ENCODE measurements around the gene TGFBR3.
A peak's percentile ranks its signal among the peaks of the same experiment; 100 is the strongest.

Gene TGFBR3

GRCh38 chr1:91795591-91796389, 90.2 kb downstream of the TGFBR3 start:
- no peaks in the 10 kb centered on the region for H3K27me3 ChIP-seq (ENCODE audit: insufficient read depth, low read length)
- H3K27ac ChIP-seq (ENCODE audit: low read depth, low read length): no peak overlapping the region
- H3K4me2 ChIP-seq (ENCODE audit: low read length): no peak overlapping the region
- no peak overlapping the region for H3K18ac ChIP-seq (ENCODE audit: low read length)
- H4K91ac ChIP-seq (ENCODE audit: low read depth, low read length): no peak overlapping the region
- WGBS (ENCODE audit: extremely low coverage, insufficient coverage, insufficient read length): no CpG with 5 or more reads among the region's 7 CpGs
- no peak overlapping the region for H3K23ac ChIP-seq (ENCODE audit: low read length)
- H3K36me3 ChIP-seq (ENCODE audit: control insufficient read depth in 1 of 2, insufficient read depth in 2 of 2, low read length in 2 of 2): no peaks in the 10 kb centered on the region
- no peak overlapping the region for H2BK5ac ChIP-seq (ENCODE audit: low read depth, low read length, poor library complexity)
- peak; percentile 48 to 91 for DNase-seq
- H3K4me1 ChIP-seq (ENCODE audit: control insufficient read depth in 1 of 2, insufficient read depth in 2 of 2, low read length in 2 of 2): peaks cover 0 to 2% of the 10 kb centered on the region in 2 experiments
- no peak overlapping the region for H3K4ac ChIP-seq (ENCODE audit: low read depth, low read length)
- H2AFZ ChIP-seq (ENCODE audit: insufficient read depth, low read length, poor library complexity): no peak overlapping the region
- no peak overlapping the region for H2BK12ac ChIP-seq (ENCODE audit: low read length)
- H2AK5ac ChIP-seq (ENCODE audit: low read length): no peak overlapping the region
- no peak overlapping the region for H3K4me3 ChIP-seq (ENCODE audit: low read depth, low read length)
- H3K79me1 ChIP-seq (ENCODE audit: low read length): peaks cover 1% of the 10 kb centered on the region
- no peak overlapping the region for H3K9ac ChIP-seq (ENCODE audit: low read length)
- no peak overlapping the region for H2BK120ac ChIP-seq (ENCODE audit: insufficient read depth, low read length, poor library complexity)
- no peaks in the 10 kb centered on the region for H3K79me2 ChIP-seq (ENCODE audit: control insufficient read depth, insufficient read depth, low read length, poor library complexity)
- no peaks in the 10 kb centered on the region for H3K9me3 ChIP-seq (ENCODE audit: insufficient read depth, low read depth, low read length)
- H4K8ac ChIP-seq (ENCODE audit: low read depth, low read length): no peak overlapping the region
- no peak overlapping the region for H4K12ac ChIP-seq (ENCODE audit: low read depth, low read length)
- no peak overlapping the region for H3K14ac ChIP-seq (ENCODE audit: low read length)

GRCh38 chr1:91793877-91794276, 92.1 kb downstream of the TGFBR3 start:
- Histone ChIP-seq H3K36me3 (ENCODE audit: control insufficient read depth in 1 of 2, insufficient read depth in 2 of 2, low read length in 2 of 2) (no peaks in the 10 kb centered on the region), H2AFZ (ENCODE audit: insufficient read depth, low read length, poor library complexity) (no peak overlapping the region)

GRCh38 chr1:91793189-91793588, 92.8 kb downstream of the TGFBR3 start:
- Histone ChIP-seq H3K18ac (ENCODE audit: low read length) (no peak overlapping the region), H3K27me3 (ENCODE audit: insufficient read depth, low read length) (no peaks in the 10 kb centered on the region), H4K8ac (ENCODE audit: low read depth, low read length) (no peak overlapping the region), H3K4me1 (ENCODE audit: control insufficient read depth in 1 of 2, insufficient read depth in 2 of 2, low read length in 2 of 2) (peaks cover 0 to 2% of the 10 kb centered on the region in 2 experiments), H2AFZ (ENCODE audit: insufficient read depth, low read length, poor library complexity) (no peak overlapping the region), H3K9me3 (ENCODE audit: insufficient read depth, low read depth, low read length) (no peaks in the 10 kb centered on the region), H4K12ac (ENCODE audit: low read depth, low read length) (no peak overlapping the region), H3K4me2 (ENCODE audit: low read length) (no peak overlapping the region), H3K79me2 (ENCODE audit: control insufficient read depth, insufficient read depth, low read length, poor library complexity) (no peaks in the 10 kb centered on the region), H3K36me3 (ENCODE audit: control insufficient read depth in 1 of 2, insufficient read depth in 2 of 2, low read length in 2 of 2) (no peaks in the 10 kb centered on the region), H3K23ac (ENCODE audit: low read length) (no peak overlapping the region), H3K14ac (ENCODE audit: low read length) (no peak overlapping the region), H3K4ac (ENCODE audit: low read depth, low read length) (no peak overlapping the region), H3K9ac (ENCODE audit: low read length) (no peak overlapping the region), H3K27ac (ENCODE audit: low read depth, low read length) (no peak overlapping the region), H2BK120ac (ENCODE audit: insufficient read depth, low read length, poor library complexity) (no peak overlapping the region), H2BK5ac (ENCODE audit: low read depth, low read length, poor library complexity) (no peak overlapping the region), H2AK5ac (ENCODE audit: low read length) (no peak overlapping the region), H2BK12ac (ENCODE audit: low read length) (no peak overlapping the region), H4K91ac (ENCODE audit: low read depth, low read length) (no peak overlapping the region), H3K79me1 (ENCODE audit: low read length) (peaks cover 1% of the 10 kb centered on the region), H3K4me3 (ENCODE audit: low read depth, low read length) (no peak overlapping the region)
- no peak for DNase-seq
- no CpG with 5 or more reads among the region's 5 CpGs for WGBS (ENCODE audit: extremely low coverage, insufficient coverage, insufficient read length)

More at GRCh38 chr1:91793877-91794276, 92.1 kb downstream of the TGFBR3 start:
- Histone ChIP-seq H3K27me3 (ENCODE audit: insufficient read depth, low read length) (no peaks in the 10 kb centered on the region), H4K91ac (ENCODE audit: low read depth, low read length) (no peak overlapping the region), H3K4me1 (ENCODE audit: control insufficient read depth in 1 of 2, insufficient read depth in 2 of 2, low read length in 2 of 2) (peaks cover 0 to 2% of the 10 kb centered on the region in 2 experiments), H4K12ac (ENCODE audit: low read depth, low read length) (no peak overlapping the region), H2AK5ac (ENCODE audit: low read length) (no peak overlapping the region), H3K79me2 (ENCODE audit: control insufficient read depth, insufficient read depth, low read length, poor library complexity) (no peaks in the 10 kb centered on the region), H2BK5ac (ENCODE audit: low read depth, low read length, poor library complexity) (no peak overlapping the region), H3K18ac (ENCODE audit: low read length) (no peak overlapping the region), H3K9me3 (ENCODE audit: insufficient read depth, low read depth, low read length) (no peaks in the 10 kb centered on the region), H3K4me3 (ENCODE audit: low read depth, low read length) (no peak overlapping the region), H3K4me2 (ENCODE audit: low read length) (no peak overlapping the region), H2BK12ac (ENCODE audit: low read length) (no peak overlapping the region), H4K8ac (ENCODE audit: low read depth, low read length) (no peak overlapping the region), H3K23ac (ENCODE audit: low read length) (no peak overlapping the region), H3K79me1 (ENCODE audit: low read length) (peaks cover 1% of the 10 kb centered on the region), H3K27ac (ENCODE audit: low read depth, low read length) (no peak overlapping the region), H2BK120ac (ENCODE audit: insufficient read depth, low read length, poor library complexity) (no peak overlapping the region), H3K4ac (ENCODE audit: low read depth, low read length) (no peak overlapping the region), H3K14ac (ENCODE audit: low read length) (no peak overlapping the region), H3K9ac (ENCODE audit: low read length) (no peak overlapping the region)
- no peak for DNase-seq
- no CpG with 5 or more reads among the region's 3 CpGs for WGBS (ENCODE audit: extremely low coverage, insufficient coverage, insufficient read length)

- peak in 1 of 2 donors; percentile 49 for DNase-seq
- no peak overlapping the region for H3K4me3 ChIP-seq (ENCODE audit: low read depth, low read length)
- H3K4me2 ChIP-seq (ENCODE audit: low read length): no peak overlapping the region
- no peak overlapping the region for H2AK5ac ChIP-seq (ENCODE audit: low read length)
- H4K91ac ChIP-seq (ENCODE audit: low read depth, low read length): no peak overlapping the region
- no peak overlapping the region for H3K18ac ChIP-seq (ENCODE audit: low read length)
- H2BK5ac ChIP-seq (ENCODE audit: low read depth, low read length, poor library complexity): no peak overlapping the region
- H3K9me3 ChIP-seq (ENCODE audit: insufficient read depth, low read depth, low read length): no peaks in the 10 kb centered on the region
- no peak overlapping the region for H2BK12ac ChIP-seq (ENCODE audit: low read length)
- no peak overlapping the region for H2AFZ ChIP-seq (ENCODE audit: insufficient read depth, low read length, poor library complexity)
- no peak overlapping the region for H3K27ac ChIP-seq (ENCODE audit: low read depth, low read length)
- H3K36me3 ChIP-seq (ENCODE audit: control insufficient read depth in 1 of 2, insufficient read depth in 2 of 2, low read length in 2 of 2): no peaks in the 10 kb centered on the region
- H3K27me3 ChIP-seq (ENCODE audit: insufficient read depth, low read length): no peaks in the 10 kb centered on the region
- H4K12ac ChIP-seq (ENCODE audit: low read depth, low read length): no peak overlapping the region
- no CpG with 5 or more reads among the region's 8 CpGs for WGBS (ENCODE audit: extremely low coverage, insufficient coverage, insufficient read length)
- H4K8ac ChIP-seq (ENCODE audit: low read depth, low read length): no peak overlapping the region
- H3K4ac ChIP-seq (ENCODE audit: low read depth, low read length): no peak overlapping the region
- no peak overlapping the region for H2BK120ac ChIP-seq (ENCODE audit: insufficient read depth, low read length, poor library complexity)
- H3K79me1 ChIP-seq (ENCODE audit: low read length): peaks cover 1% of the 10 kb centered on the region
- no peak overlapping the region for H3K9ac ChIP-seq (ENCODE audit: low read length)
- H3K23ac ChIP-seq (ENCODE audit: low read length): no peak overlapping the region
- H3K4me1 ChIP-seq (ENCODE audit: control insufficient read depth in 1 of 2, insufficient read depth in 2 of 2, low read length in 2 of 2): peaks cover 0 to 2% of the 10 kb centered on the region in 2 experiments
- H3K79me2 ChIP-seq (ENCODE audit: control insufficient read depth, insufficient read depth, low read length, poor library complexity): no peaks in the 10 kb centered on the region
- no peak overlapping the region for H3K14ac ChIP-seq (ENCODE audit: low read length)
Observed at GRCh38 chr1:91792489-91793071, 93.4 kb downstream of the TGFBR3 start.

Measured in trophoblast cell (in vitro differentiated cells and primary cell).